ENCODE data around the gene G6PC3.

DNA sequence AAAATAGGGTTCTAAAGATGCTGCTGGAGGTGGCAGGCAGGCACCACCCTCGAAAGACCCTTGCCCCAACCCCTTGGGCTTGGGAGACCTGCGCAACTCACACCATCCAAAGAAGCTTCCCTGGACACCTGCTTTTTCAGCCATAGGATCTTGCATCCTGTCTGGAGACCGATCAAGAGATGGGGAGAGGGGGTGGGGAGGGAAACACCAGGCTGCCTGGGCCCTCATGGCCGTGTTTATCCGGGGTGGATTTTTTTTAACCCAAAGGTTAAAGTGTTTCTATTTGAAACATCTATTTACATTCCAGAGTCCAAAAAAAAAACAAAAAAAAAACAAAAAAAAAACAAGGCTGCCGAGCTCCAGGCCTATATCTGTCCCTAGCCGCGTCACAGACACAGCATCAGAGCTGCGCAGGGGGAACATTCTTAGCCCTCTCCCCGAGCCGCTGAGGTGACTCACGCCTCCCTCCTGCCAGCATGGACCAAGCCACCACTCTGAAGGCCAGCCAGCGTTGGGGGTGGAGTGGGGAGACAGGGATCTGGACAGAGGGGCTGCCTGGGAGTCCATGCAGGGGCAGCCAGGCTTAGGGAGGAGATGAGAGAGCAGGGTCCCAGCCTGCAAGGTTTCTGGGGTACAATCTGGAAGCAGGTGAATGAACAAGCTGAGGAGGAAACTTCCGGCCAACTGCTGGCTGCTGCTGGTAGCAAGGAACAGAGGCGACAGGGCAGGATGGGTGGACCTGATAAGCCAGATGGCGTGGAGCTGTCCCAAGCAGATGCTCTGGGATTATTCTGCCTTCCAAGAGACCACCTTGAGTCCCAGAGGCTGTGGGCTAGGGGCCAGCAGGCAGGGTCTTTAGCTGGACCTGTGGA lies 38.1 kb downstream of the G6PC3 start:
- TF ChIP-seq CTCF (IDR thresholded peaks at IDR 0.05; ENCODE audit: low read length) (no peak), EZH2 (optimal IDR thresholded peaks at IDR 0.05; ENCODE audit: low read depth, low read length) (no peak), EZH2phosphoT487 (IDR thresholded peaks at IDR 0.05; ENCODE audit: low read length) (no peak)

Data from MM.1S (cell line).